Heart left ventricle (tissue), 16 donors: ENCODE results near the gene CCDC27. TPM values are rescaled to one million over a fixed set of nuclear protein-coding genes. Genes with fewer than 3 reads are reported as not detected.

Experiments
- ATAC-seq, 4 donors: fragments of 200-7000 bp; cut with Tn5 transposase; one replicate each; pipeline ENCODE4 v1.9.1; 2020 to 2022; ENCODE audit warnings: moderate library complexity in 4 of 4, mild to moderate bottlenecking in 3 of 4, moderate number of reproducible peaks in 1 of 4
- DNase-seq, 5 donors: peaks; one replicate each; pipeline ENCODE4 v3.0.0-alpha.2; 2020
- H3K27ac ChIP-seq, 12 donors: fragments of 200-600 bp; sonication (generic) in 4 of 12; one replicate each; pipeline versions ENCODE4 v1.5.0 to v1.8.0; 2016 to 2022; ENCODE audit warnings: mild to moderate bottlenecking in 2 of 12
- H3K27me3 ChIP-seq, 9 donors: fragments of 200-600 bp; sonication (generic) in 2 of 9; one replicate each; pipeline versions ENCODE4 v1.5.1 to v1.8.0; 2016 to 2022; ENCODE audit warnings: mild to moderate bottlenecking in 3 of 9
- H3K36me3 ChIP-seq, 9 donors: fragments of 200-600 bp; sonication (generic) in 2 of 9; one replicate each; pipeline versions ENCODE4 v1.5.0 to v1.8.0; 2018 to 2022; ENCODE audit warnings: mild to moderate bottlenecking in 2 of 9
- H3K4me1 ChIP-seq, 12 donors: fragments of 200-600 bp; sonication (generic) in 4 of 12; one replicate each; pipeline versions ENCODE4 v1.5.0 to v1.8.0; 2016 to 2022; ENCODE audit warnings: mild to moderate bottlenecking in 3 of 12
- H3K4me3 ChIP-seq, 12 donors: fragments of 200-600 bp; sonication (generic) in 4 of 12; one replicate each; pipeline versions ENCODE4 v1.5.0 to v1.8.0; 2017 to 2022; ENCODE audit warnings: mild to moderate bottlenecking in 9 of 12, moderate library complexity in 4 of 12
- H3K9me3 ChIP-seq, 12 donors: fragments of 200-600 bp; sonication (generic) in 4 of 12; one replicate each; pipeline versions ENCODE4 v1.5.0 to v1.8.0; 2016 to 2022; ENCODE audit warnings: mild to moderate bottlenecking in 1 of 12
- CTCF ChIP-seq, 12 donors: fragments of 200-600 bp; sonication (generic) in 4 of 12; IDR thresholded peaks; one replicate each; pipeline versions ENCODE4 v1.5.0 to v1.8.0; 2018 to 2022; ENCODE audit warnings: antibody characterized with exemption in 12 of 12, mild to moderate bottlenecking in 5 of 12
- POLR2A ChIP-seq, 2 donors: fragments of 450-650 bp; IDR thresholded peaks; one replicate each; pipeline ENCODE4 v1.6.1; 2017; ENCODE audit warnings: antibody characterized with exemption in 2 of 2, mild to moderate bottlenecking in 2 of 2, moderate library complexity in 2 of 2
- WGBS, 4 donors: extraction: QIAGEN DNeasy Blood & Tissue Kit in 2 of 4; methylation state at CpG; one replicate each; pipeline versions ENCODE4 v1.1.5 to v1.1.7; 2013 to 2018; 5-methylcytosine and 5-hydroxymethylcytosine counted together
- intact Hi-C, 10 donors: fragments of 100-400 bp; cut with DNase I; formaldehyde crosslinking; loops; one replicate each; pipeline versions ENCODE4 v1.11.1 to v1.14.2; 2022
- polyA plus RNA-seq, 2 donors: library from polyadenylated mRNA; stranded (reverse); fragments of 200-250 nt; gene quantifications; one replicate each; pipeline ENCODE4 v1.2.3, GENCODE V29; 2013
- total RNA-seq, 9 donors: library from RNA; depleted of rRNA in 2 of 9; stranded (reverse); fragments of >200 nt in 2 of 9; fragmentation: NEBNext Ultra II Directional in 3 of 9; extraction: Animal tissue kit (Norgen Biotek cat#: 25700) in 3 of 9; gene quantifications; one replicate each; pipeline versions ENCODE4 v1.1.0 to v1.2.4, GENCODE V29; 2016 to 2023
- donor health status: ischemic (EF 13 %, LVEDD 7.1; RV severe dilation, severe dysfunction).
- donor health status: healthy with polysubstance abuse.
- donor health status: DM: no; HTN: yes; CAD: no.
- donor health status: DM: no; HTN: no; CAD: no.
- donor health status: ischemic (EF 25% LVEDD 6.9; RV normal size, moderate dysfunction).
- donor health status: ischemic (EF 25% LVEDD 5.7; RV mildly dilated, moderate dysfunction).
- donor health status: healthy.
- donor health status: DM: yes; HTN: yes; CAD: no.
- donor health status: ischemic (EF 35%, LVEDD 5.7; RV mildly dilated, moderate dysfunction).
- donor health status: nonischemic (EF 11% LVEDD 7.7; RV severe dilation, severe dysfunction).
- donor health status: DM: yes; HTN: yes; CAD: no.
- donor health status: PGD.
- donor health status: ischemic (EF 29% LVEDD 5.4; RV normal size, mild dysfunction).
- donor health status: nonischemic (EF 23%, LVEDD 6.1; RV moderate dilation, normal function).

The CCDC27 gene
- total and polyA plus RNA-seq, 11 donors = not detected

- H3K9me3 ChIP-seq = no peaks in the 10 kb centered on the region
- peaks cover 0 to 63% (median 56%) of the 10 kb centered on the region in 9 donors for H3K36me3 ChIP-seq
- no peak overlapping the region for H3K4me3 ChIP-seq
- H3K27ac ChIP-seq = no peak overlapping the region
- no peaks in the 10 kb centered on the region for H3K27me3 ChIP-seq
- ATAC-seq (no peak), DNase-seq (no peak)
- peaks cover 0 to 29% (median 15%) of the 10 kb centered on the region in 12 donors for H3K4me1 ChIP-seq
- 90 to 91% (median 90%) methylated on average over 22 to 23 of the region's 23 CpGs for WGBS, 4 donors
- intact Hi-C loops = no loop called here
- TF ChIP-seq POLR2A (IDR thresholded peaks at IDR 0.05) (no peak), CTCF (IDR thresholded peaks at IDR 0.05) (no peak)
Measured at GRCh38 chr1:3779265-3779911, 27.1 kb downstream of the CCDC27 start.

GRCh38 chr1:3779912-3780416 is 27.7 kb downstream of the CCDC27 start:
- WGBS, 4 donors = 91 to 94% (median 93%) methylated on average over 20 of the region's 20 CpGs
- TF ChIP-seq CTCF (IDR thresholded peaks at IDR 0.05) (no peak), POLR2A (IDR thresholded peaks at IDR 0.05) (no peak)
- no peak for ATAC-seq
- Histone ChIP-seq H3K27ac (no peak overlapping the region), H3K4me3 (no peak overlapping the region), H3K36me3 (peaks cover 0 to 69% (median 62%) of the 10 kb centered on the region in 9 donors), H3K9me3 (no peaks in the 10 kb centered on the region), H3K4me1 (peaks cover 0 to 24% (median 12%) of the 10 kb centered on the region in 12 donors), H3K27me3 (no peaks in the 10 kb centered on the region)
- intact Hi-C loops = no loop called here
- no peak for DNase-seq

- 89 to 91% (median 90%) methylated on average over 21 of the region's 21 CpGs for WGBS, 4 donors
- TF ChIP-seq POLR2A (IDR thresholded peaks at IDR 0.05) (no peak), CTCF (IDR thresholded peaks at IDR 0.05) (no peak)
- Histone ChIP-seq H3K36me3 (peaks cover 0 to 78% (median 71%) of the 10 kb centered on the region in 9 donors), H3K4me1 (peaks cover 0 to 14% (median 2%) of the 10 kb centered on the region in 12 donors), H3K9me3 (no peaks in the 10 kb centered on the region), H3K27me3 (no peaks in the 10 kb centered on the region), H3K27ac (no peak overlapping the region), H3K4me3 (no peak overlapping the region)
- DNase-seq (no peak), ATAC-seq (no peak)
- intact Hi-C loops = no loop called here
Measured at GRCh38 chr1:3780901-3781300, 28.7 kb downstream of the CCDC27 start.

GRCh38 chr1:3783651-3784474 is 31.6 kb downstream of the CCDC27 start:
- no peak for TF ChIP-seq POLR2A (IDR thresholded peaks at IDR 0.05)
- TF ChIP-seq CTCF (IDR thresholded peaks at IDR 0.05) = no peak
- no peak for ATAC-seq
- intact Hi-C loops = no loop called here
- Histone ChIP-seq H3K36me3 (peaks cover 0 to 96% (median 89%) of the 10 kb centered on the region in 9 donors), H3K4me1 (peaks cover 0 to 11% (median 4%) of the 10 kb centered on the region in 12 donors), H3K9me3 (no peaks in the 10 kb centered on the region), H3K4me3 (no peak overlapping the region), H3K27me3 (no peaks in the 10 kb centered on the region), H3K27ac (no peak overlapping the region)
- DNase-seq = no peak
- WGBS, 4 donors = 91 to 94% (median 92%) methylated on average over 29 to 30 of the region's 30 CpGs
